ENCODE measurements around the gene STK36. TPM values are rescaled to one million over a fixed set of nuclear protein-coding genes. Genes with fewer than 3 reads are reported as not detected.

STK36 gene
- total RNA-seq, 4 donors from 2014 or later, result 5.8 to 27.8 (median 10.4) TPM

DNA sequence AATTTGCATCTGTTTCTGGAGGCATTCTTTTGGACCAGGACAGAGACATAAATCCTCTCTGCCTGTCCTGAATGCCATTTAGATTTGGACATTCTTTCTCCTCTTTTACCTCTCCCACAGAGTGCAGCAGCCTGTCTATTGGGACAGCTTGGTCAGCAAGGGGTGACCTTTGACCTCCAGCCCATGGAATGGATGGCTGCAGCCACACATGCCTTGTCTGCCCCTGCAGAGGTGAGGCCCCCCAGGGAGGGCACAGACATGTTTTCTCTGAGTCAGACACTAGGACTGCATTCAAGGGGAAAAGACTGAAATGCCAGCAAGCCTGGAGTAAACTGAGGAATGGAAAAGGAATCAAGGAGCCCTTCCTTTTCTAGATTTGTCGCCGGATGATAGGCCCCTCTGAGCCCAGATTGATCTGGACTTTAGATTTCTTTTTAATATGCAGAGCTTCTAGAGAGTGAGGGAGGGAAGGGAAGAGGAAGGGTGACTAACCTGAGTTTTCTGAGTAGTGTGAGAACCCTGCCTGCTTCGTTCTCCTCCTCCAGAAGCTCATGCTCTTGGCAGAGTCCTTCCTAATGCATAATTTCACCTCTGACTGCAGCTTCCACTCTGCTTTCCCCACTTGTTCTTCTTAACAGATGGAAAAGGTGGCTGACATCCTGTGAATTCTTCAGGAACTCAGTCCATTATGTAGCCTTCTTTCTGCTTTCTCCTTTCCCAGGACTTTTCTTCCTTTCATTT is 22.7 kb downstream of the STK36 start:
- TF ChIP-seq, protein P1, sequence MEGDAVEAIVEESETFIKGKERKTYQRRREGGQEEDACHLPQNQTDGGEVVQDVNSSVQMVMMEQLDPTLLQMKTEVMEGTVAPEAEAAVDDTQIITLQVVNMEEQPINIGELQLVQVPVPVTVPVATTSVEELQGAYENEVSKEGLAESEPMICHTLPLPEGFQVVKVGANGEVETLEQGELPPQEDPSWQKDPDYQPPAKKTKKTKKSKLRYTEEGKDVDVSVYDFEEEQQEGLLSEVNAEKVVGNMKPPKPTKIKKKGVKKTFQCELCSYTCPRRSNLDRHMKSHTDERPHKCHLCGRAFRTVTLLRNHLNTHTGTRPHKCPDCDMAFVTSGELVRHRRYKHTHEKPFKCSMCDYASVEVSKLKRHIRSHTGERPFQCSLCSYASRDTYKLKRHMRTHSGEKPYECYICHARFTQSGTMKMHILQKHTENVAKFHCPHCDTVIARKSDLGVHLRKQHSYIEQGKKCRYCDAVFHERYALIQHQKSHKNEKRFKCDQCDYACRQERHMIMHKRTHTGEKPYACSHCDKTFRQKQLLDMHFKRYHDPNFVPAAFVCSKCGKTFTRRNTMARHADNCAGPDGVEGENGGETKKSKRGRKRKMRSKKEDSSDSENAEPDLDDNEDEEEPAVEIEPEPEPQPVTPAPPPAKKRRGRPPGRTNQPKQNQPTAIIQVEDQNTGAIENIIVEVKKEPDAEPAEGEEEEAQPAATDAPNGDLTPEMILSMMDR (IDR thresholded peaks at IDR 0.05), result no peak
- TF ChIP-seq POLR2A (IDR thresholded peaks at IDR 0.05), result no peak
- DNase-seq, result no peak
- H3K27ac ChIP-seq, result no peak overlapping the region
- no peaks in the 10 kb centered on the region for H3K4me1 ChIP-seq
- peaks cover 0 to 92% (median 17%) of the 10 kb centered on the region in 3 donors for H3K36me3 ChIP-seq
- no peak overlapping the region for H3K4me3 ChIP-seq
- no peaks in the 10 kb centered on the region for H3K27me3 ChIP-seq
- no peaks in the 10 kb centered on the region for H3K9me3 ChIP-seq
- 91 to 94% methylated on average over 3 of the region's 3 CpGs for WGBS, 2 donors
- intact Hi-C loops (cut with DNase I), result no loop called here

DNA sequence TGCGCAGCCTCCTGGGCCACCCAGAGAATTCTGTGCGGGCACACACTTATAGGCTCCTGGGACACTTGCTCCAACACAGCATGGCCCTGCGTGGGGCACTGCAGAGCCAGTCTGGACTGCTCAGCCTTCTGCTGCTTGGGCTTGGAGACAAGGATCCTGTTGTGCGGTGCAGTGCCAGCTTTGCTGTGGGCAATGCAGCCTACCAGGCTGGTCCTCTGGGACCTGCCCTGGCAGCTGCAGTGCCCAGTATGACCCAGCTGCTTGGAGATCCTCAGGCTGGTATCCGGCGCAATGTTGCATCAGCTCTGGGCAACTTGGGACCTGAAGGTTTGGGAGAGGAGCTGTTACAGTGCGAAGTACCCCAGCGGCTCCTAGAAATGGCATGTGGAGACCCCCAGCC is 27.0 kb downstream of the STK36 start:
- 93 to 100% methylated on average over 2 to 6 of the region's 8 CpGs for WGBS, 2 donors
- DNase-seq, result no peak
- H3K36me3 ChIP-seq, result peaks cover 0 to 70% (median 7%) of the 10 kb centered on the region in 3 donors
- intact Hi-C loops (cut with DNase I), result no loop called here
- H3K9me3 ChIP-seq, result no peaks in the 10 kb centered on the region
- no peak overlapping the region for H3K27ac ChIP-seq
- H3K4me1 ChIP-seq, result no peaks in the 10 kb centered on the region
- H3K4me3 ChIP-seq, result no peak overlapping the region
- no peaks in the 10 kb centered on the region for H3K27me3 ChIP-seq
- TF ChIP-seq POLR2A (IDR thresholded peaks at IDR 0.05), result no peak
- TF ChIP-seq, protein P1 (IDR thresholded peaks at IDR 0.05), result no peak

DNA sequence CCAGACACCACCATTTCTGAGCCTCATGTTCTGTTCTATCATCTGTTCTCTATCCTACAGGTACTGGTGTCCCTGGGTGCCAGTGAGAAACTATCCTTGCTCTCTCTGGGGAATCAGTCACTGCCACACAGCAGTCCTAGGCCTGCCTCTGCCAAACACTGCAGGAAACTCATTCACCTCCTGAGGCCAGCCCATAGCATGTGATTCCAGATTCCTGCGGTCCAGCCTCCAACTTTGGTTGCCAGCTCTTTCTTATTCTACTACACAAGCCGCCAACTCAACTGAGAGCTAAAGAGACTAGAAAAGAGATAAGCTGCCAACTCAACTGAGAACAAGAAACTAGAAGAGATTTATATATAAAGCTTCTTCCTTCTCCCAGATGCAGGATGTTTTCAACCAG is 29.9 kb downstream of the STK36 start:
- intact Hi-C loops (cut with DNase I), result no loop called here
- Histone ChIP-seq H3K36me3 (peaks cover 0 to 48% (median under 1%) of the 10 kb centered on the region in 3 donors), H3K4me1 (no peaks in the 10 kb centered on the region), H3K9me3 (no peaks in the 10 kb centered on the region), H3K27me3 (no peaks in the 10 kb centered on the region), H3K4me3 (no peak overlapping the region), H3K27ac (no peak overlapping the region)
- WGBS, 2 donors, result 62 to 83% methylated on average over 1 to 2 of the region's 2 CpGs
- DNase-seq, result no peak
- no peak for TF ChIP-seq POLR2A (IDR thresholded peaks at IDR 0.05)
- TF ChIP-seq, protein P1 (IDR thresholded peaks at IDR 0.05), result no peak

DNA sequence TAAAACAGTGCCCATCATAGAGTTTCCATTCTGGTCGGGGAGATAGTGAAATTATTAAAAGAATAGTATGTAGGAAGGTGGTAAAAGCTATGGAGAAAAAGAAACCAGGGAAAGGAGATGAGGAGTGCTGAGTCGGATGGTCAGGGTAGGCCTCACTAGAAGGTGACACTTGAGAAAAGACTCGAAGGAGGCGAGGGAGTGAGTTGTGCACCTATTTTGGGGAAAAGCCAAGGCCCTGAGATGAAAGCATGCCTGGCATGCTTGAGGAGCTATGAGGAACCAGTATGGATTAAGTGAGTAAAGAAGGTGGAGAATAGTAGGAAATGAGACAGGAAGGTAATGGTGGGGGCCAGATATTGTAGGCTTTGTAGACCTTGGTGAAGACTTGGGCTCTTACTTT is 31.5 kb downstream of the STK36 start:
- Histone ChIP-seq H3K36me3 (peaks cover 0 to 33% (median 0%) of the 10 kb centered on the region in 3 donors), H3K9me3 (no peaks in the 10 kb centered on the region), H3K4me3 (no peak overlapping the region), H3K27me3 (no peaks in the 10 kb centered on the region), H3K27ac (no peak overlapping the region), H3K4me1 (no peaks in the 10 kb centered on the region)
- TF ChIP-seq POLR2A (IDR thresholded peaks at IDR 0.05), result no peak
- TF ChIP-seq, protein P1 (IDR thresholded peaks at IDR 0.05), result no peak
- no peak for DNase-seq
- 83 to 84% methylated on average over 4 of the region's 4 CpGs for WGBS, 2 donors
- intact Hi-C loops (cut with DNase I), result no loop called here

DNA sequence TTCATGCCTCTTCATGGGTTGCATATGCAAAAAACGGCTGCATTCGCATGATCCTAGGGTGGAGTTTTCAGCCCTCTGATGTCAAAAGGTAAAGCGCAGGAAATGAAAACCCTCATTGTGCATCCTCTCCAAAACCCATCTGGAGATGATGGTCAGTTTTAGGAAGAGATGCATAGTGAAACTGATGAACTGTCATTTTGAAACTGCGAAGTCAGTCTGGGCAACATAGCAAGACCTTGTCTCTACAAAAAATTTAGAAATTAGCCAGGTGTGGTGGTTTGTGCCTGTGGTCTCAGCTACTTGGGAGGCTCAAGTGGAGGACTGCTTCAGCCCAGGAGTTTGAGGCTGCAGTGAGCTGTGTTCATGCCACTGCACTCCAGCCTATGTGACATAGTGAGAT is 36.2 kb downstream of the STK36 start:
- TF ChIP-seq, protein P1 (IDR thresholded peaks at IDR 0.05), result no peak
- TF ChIP-seq POLR2A (IDR thresholded peaks at IDR 0.05), result no peak
- DNase-seq, result no peak
- Histone ChIP-seq H3K27me3 (no peaks in the 10 kb centered on the region), H3K4me1 (peaks cover 7 to 24% (median 11%) of the 10 kb centered on the region in 3 donors), H3K27ac (no peak overlapping the region), H3K36me3 (no peaks in the 10 kb centered on the region), H3K9me3 (no peaks in the 10 kb centered on the region), H3K4me3 (no peak overlapping the region)
- intact Hi-C loops (cut with DNase I), result no loop called here
- 78% methylated on average over 4 of the region's 4 CpGs for WGBS, 2 donors
